ENCODE results near the gene S100B.

- TF ChIP-seq CTCF (IDR thresholded peaks at IDR 0.05) (no peak), POLR2A (IDR thresholded peaks at IDR 0.05) (no peak)
These were observed 3.9 kb downstream of the S100B start for GRCh38 chr21:46600978-46601377.

All from Peyer's patch (tissue), 4 donors.